Stimulated activated CD8-positive, alpha-beta memory T cell treated with anti-CD3 and anti-CD28 coated beads, Interleukin-15, amount 100 ng/mL, for 1 hour (primary cell): ENCODE results near the gene NOS1AP.
"Not testable (repeated sequence)": the region's sequence is repeated elsewhere in the genome, so short reads cannot be mapped to it uniquely, and the experiment has no call there.

Experiments
- DNase-seq: peaks from one replicate; pipeline ENCODE4 v3.0.0-alpha.2; 2020; ENCODE audit warnings: low read depth

Gene NOS1AP

DNA sequence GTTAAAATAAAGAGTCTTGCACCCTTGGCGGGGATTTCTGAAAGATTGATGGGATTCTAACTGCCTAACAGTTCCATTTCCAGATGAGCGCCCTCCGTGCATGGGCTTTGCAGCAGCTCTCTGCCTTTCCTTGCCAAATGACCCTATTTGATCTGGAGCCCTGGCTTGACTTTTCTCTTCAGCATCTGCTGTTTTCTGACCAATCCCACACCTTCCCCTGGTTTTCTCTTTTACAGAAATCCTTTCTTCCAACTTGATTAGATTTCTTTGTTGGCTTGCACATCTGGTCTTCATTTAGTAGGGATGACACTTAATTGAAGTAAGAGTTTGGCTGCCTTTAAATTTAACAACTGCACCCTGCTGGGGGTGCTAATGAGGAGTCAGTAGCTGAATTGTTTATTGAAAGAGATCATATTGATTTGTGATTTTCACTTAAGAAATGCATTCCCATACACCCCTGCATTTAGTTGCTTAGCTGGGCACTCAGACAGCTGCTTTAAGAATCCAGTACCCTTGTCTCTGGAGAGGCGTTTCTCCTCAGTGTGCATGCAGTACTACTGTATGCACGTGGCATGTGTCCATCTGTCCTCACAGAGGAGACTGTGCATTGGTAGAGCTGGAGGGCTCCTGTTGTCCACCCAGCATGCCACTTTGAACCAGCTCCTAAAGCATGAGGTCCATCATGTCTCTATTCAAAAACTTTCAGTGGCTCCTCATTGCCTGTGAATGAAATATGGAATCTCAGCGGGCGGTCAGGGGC, 99.7 kb downstream of the NOS1AP start:
- no peak for DNase-seq

DNA sequence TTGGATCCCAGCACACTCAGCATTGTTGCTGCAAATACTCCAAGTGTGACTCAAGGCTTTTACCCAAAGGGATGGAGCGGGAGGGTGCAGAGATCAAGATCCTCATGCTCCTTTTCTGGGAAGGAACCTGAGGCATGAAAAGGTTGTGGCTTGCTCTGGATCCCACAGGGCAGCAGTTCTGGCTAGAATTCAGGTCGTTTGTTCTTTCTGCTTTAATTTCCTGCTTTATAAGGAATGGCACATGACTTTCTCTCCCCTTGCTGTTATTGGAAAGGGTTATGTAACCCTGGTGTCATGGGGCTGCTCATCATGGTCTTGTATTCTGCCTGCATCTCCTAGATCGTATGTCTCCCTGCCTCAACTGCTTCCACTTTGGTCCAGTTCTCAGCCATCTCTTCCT, 101.6 kb downstream of the NOS1AP start:
- no peak for DNase-seq

DNA sequence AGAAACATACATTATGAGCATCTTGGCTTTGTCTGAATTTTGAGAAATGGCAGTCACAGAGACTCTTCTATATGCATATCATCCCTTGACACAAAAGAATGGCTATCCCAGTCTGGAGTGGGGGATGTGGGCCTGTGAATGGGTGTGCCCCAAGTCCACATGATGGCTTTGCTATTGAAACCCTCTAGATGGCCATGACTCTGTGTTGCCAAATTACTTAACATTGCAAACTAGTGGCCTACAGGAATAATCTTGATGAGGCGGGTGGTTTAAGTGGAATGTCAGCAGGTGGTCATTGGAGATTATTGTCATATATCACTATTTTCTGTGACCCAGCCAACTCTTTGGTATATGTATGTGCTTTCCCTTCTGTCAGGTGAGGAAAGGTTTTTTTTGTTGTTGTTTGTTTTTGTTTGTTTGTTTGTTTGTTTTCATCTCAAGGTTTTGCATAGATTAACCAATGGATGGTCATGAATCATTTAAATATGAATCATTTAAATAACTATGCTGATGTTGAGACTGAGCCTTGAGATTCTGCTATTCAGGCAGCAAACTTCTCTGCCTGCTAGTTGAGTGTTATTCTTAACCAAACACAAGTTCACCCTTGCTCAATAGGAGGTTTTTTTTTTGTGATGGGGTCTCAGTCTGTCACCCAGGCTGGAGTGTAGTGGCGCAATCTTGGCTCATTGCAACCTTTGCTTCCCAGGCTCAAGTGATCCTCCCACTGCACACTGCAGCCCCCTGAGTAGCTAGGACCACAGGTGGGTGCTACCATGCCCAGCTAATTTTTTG, 103.0 kb downstream of the NOS1AP start:
- DNase-seq, result no peak

DNA sequence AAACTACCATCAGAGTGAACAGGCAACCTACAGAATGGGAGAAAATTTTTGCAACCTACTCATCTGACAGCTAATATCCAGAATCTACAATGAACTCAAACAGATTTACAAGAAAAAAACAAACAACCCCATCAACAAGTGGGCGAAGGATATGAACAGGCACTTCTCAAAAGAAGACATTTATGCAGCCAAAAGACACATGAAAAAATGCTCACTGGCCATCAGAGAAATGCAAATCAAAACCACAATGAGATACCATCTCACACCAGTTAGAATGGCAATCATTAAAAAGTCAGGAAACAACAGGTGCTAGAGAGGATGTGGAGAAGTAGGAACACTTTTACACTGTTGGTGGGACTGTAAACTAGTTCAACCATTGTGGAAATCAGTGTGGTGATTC, 104.1 kb downstream of the NOS1AP start:
- not testable (repeated sequence) for DNase-seq

DNA sequence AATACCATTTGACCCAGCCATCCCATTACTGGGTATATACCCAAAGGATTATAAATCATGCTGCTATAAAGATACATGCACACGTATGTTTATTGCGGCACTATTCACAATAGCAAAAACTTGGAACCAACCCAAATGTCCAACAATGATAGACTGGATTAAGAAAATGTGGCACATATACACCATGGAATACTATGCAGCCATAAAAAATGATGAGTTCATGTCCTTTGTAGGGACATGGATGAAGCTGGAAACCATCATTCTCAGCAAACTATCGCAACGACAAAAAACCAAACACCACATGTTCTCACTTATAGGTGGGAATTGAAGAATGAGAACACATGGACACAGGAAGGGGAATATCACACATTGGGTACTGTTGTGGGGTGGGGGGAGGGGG, 104.5 kb downstream of the NOS1AP start:
- not testable (repeated sequence) for DNase-seq

DNA sequence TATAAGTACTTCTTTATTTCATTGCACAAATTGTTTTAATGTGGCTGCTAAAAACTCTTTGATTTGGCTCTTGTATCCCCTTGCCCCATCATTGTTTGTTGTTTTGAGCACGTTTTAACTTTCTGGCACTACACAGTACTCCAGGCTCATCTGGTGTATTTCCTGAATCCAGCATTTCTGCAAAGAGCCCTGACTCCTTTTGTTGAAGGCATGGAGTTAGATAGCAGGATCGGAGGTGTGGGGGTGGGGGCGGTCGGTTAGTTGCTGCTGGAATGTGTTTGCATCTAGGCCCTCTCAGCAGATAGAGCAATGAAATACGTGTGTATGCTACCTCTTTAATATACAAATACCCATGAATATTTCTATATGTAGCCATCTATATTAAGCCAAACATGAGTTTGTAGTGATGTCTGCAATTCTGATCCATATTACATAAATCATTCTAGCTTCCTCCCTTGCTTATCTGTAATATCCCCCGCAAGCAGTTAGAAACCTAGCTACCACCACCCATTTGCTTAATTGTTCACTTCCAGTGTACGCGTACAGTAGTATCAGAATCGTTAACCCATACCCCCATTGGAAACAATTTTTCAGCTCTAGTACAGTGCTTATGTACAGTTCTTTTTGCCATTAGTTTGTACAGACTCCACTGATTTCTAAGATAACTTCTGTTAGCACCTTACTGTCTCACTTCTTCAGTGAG, 106.0 kb downstream of the NOS1AP start:
- DNase-seq, result no peak

DNA sequence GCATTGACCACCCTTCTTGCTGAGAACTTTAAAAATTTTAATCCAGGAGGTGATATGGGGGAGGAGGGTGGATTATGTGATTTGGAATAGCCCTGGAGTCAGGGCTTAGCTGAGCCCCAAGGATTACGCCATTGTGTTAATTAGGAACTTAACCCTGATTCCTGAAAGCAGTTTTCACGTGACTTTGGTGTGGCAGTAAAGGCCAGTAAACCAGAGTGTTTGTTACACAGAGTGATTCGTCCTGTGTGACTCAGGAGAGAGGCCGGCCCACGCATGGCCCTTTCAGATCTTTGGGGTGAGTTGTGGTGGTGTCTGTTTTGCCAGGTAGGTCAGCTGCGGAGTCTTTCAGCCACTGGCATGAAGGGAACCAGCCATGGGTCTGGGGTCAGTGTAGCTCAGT, 107.6 kb downstream of the NOS1AP start:
- no peak for DNase-seq

DNA sequence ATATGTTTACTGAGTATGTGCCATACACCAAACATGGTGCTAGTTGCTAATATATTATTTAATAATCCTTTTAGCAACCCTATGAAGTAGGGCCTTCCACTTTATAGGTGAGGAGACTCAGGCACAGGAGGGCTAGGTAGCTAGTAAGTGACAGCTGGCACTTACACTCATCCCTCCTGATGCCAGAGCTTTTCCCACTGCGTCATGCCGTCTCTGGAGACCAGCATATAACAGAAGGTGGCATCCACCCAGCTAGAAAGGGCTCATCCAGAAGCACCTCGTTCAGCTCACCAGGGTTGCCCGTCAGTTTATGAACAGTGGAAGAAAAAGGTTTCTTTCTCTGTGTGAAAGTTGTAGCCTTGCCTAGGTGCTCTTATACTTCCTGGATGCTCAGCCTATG, 108.9 kb downstream of the NOS1AP start:
- no peak for DNase-seq

DNA sequence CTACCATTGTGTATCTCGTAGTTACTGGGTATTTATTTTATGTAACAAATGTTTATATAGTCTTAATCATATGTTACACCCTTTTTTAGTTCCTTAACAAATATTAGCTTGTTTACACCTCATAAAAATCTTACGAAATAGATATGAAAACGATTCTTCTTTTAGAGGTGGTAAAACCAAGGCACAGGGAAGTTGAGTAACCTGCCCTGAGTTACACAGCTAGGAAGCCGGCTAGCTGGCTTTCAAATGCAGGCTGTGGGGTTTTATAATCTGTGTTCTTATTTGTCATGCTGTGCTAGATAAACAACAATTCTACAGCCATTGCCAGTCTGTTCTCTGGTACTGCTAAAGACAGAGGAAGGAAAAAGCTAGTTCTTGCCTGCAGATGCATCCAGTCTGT, 109.6 kb downstream of the NOS1AP start:
- DNase-seq, result no peak

DNA sequence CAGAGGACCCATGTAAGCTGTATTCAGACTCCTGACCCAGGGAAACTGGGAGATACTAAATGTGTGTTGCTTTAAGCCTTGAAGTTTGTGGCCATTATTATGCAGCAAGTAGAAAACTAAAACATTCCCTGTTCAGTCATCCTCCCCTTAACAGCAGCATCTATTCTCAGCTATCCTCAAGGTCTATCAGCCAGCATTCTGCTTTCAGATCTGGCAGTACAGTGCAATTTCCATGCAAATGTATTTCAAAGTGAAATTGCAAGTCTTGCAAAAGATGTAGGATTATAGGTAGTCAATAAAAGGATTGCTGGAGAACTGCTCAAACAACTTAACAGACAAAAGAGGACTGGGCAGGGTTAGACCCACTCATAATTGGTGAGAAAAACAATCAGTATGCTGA, 111.3 kb downstream of the NOS1AP start:
- no peak for DNase-seq

DNA sequence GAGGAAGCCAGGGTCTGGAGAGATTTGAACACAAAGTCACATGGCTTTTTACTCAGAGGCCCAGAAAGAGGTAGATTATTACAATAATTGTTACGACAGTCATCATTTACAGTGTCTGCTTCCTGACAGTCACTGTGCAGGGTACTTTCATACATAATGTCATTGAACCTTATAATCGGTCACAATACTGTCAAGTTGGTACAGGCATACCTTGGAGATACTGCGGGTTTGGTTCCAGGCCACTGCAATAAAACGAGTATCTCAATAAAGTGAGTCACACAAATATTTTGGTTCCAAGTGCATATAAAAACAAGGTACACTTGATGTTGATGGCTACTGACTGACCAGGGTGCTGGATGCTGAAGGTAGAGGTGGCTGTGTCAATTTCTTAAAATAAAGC, 112.6 kb downstream of the NOS1AP start:
- DNase-seq, result no peak

DNA sequence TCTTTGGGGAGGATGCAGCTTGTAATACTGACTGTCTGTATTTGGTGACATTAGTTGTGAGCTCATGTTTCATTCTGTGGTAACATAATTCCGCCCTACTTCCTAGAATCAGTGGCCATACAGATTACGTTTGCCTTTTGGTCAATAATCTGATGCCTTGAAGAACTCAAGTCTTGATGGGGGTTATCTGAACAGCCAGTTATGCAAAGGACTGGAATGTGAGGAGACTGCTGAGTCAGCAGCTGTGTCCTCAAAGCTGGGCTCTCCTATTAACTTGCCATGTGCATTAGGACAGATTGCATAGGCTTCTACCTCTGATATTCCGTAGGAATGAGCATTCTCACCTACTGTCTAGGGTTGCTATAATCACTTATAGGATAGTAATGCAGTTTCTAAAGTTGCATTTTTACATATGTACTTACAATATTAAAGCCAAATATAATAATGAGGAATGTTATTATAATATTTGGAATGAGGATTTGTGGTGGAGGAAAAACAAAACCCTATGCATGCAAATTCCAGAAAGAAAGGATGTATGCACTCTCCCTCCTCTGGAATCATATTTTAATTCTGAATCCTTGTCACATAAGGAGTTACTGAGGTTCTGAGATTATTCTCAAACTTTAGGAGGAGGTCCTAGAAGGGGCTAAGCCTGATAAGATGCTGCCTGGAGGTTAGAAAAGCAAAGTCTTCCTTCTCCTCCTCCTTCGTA, 116.0 kb downstream of the NOS1AP start:
- no peak for DNase-seq

DNA sequence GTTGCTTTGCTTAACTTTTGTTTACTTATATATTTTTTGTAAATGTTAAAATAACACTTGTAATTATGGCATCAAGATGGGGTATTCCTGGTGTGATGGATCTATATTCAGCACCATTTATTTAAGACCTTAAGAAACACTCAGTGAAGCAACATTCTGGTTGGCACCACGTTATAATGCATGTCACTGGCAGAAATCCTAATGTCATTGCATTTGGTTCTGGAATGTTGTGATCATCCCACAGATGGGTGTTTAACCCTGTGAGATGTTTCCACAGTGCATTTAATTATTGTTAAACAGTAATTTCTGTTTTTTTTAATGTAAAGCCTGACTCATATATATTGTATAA, 116.5 kb downstream of the NOS1AP start:
- no peak for DNase-seq

DNA sequence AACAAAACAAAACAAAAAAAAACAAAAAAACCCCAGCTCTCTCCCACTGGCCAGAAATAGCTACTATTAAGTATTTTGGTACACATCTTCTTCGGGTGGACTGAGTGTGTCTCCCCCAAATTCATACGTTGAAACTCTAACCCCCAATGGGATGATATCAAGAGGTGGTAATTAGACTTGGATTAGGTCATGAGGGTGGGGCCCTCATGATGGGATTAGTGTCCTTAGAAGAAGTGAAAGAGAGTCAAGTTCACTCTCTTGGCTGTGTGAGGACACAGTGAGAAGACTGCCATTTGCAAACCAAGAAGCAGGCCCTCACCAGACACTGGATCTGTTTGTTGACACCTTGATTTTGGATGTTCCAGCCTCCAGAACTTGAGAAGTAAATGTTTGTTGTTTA, 116.9 kb downstream of the NOS1AP start:
- no peak for DNase-seq

DNA sequence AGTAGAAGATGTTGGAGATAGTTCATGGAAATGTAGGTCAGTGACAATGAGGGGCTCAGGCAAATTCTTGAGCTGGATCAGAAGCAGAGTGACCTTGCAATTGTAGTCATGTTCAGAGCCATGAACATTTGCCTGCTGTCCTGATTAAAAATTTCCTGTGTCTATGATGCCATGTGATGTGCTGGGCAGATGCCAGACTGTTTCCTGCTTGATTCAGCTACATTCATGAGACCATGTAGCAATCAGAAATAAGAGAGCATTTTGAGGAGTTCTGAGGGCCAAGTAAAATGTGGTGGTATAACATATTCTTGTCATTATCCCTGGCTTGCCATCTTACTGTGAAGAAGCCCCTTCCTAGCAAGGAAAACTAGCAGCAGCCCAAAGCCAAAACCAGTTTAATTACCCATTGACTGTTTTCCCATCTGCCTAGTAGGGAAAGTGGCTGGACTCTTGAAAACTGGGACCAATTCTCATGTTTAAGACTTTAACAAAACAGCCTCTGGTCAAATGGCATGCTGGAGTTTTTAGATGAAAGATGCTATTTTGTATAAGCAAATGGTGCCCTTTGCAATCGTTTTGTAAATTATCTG, 118.3 kb downstream of the NOS1AP start:
- no peak for DNase-seq

DNA sequence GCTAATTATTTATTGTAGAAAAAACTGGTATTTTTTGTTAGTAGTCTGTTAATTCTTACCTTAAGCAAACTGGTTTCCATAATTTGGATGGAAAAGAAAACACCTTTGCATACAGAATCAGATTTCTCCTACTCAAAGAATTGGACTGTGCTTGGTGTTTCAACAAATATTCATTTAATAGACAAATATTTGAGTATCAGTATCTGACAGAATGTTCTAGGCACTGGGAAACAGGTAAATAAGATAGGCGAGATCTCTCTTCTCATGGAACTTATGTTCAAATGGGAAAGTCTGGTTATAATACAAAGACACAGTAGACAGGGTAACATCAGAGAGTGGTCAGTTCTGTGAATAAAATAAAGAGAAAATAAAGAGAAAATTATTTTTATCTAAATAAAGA, 119.9 kb downstream of the NOS1AP start:
- no peak for DNase-seq

DNA sequence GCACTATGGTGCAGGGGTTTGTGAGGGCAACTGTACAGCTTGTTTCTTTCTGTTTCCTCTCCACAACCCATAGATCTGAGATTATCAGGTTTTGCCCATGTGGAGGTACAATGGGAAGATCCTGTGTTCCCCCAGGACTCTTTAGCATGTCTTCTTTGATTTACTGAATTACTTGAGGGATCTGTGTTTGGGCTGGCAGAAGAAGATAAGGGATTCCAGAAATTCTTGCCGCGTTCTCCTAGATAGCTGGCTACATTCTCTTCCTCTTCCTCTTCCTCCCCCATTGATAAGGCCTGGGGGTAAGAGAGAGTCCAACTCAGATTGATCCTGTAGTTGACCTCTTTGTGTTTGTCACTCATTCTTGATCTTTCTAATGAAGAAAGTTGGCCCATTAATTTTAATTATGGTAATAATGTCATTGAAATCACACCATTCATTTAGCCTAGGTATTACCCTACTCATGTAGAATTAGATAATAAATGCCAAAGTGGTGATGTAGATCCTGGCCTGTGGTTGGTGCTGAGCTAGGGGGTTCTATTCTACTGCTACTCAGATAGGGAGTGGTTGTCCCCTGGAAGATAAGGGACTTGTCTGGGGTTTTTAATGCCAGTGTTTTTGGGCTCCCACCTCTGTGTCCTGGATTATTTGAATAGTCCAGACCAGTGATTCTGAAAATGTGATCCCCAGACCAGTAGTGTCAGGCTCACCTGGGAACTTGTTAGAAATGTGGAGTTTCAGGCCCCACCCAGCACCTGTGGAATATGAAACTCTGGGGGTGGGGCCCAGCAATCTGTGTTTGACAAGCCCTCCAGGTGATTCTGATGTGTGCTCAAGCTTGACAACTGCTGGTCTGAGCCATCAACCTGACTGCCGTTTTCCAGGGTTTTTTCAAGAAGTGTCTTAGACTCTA, 122.2 kb downstream of the NOS1AP start:
- no peak for DNase-seq

DNA sequence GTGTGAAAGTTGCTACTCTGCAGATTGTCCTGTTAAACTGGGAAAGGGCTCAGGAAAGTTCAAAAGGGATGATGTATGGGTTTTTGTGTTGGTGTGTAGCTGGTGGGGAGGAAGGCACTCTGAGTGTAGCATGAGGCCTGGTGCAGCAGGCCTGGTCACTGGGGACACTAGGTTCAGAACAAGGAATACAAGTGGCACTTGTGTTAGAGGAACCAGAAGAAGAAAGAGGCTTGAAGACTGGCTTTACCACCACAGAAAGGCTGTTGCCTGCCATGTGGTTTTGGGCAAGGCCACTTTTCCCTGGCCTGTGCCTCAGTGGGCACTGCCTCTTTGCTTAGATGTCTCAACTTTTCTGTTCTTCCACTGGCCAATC, 122.8 kb downstream of the NOS1AP start:
- no peak for DNase-seq

DNA sequence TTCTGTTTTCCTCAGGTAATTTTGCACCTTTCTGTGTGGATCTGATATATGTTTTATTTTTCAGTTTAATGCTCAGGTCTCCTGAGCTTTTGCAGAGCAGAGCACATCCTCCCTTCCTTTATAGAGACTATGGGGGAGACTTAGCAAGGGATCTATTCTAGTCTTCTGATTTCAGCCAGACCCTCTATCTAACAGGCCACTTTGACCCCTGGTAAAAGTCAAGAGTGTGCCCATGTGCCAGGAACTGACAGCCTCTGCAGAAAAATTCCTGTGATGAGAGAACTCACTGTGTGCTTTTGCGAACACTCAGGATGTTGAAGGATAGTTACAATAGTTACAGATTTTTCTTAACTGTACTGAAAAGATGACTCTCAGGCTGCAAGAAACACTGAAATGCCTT, 123.3 kb downstream of the NOS1AP start:
- no peak for DNase-seq

DNA sequence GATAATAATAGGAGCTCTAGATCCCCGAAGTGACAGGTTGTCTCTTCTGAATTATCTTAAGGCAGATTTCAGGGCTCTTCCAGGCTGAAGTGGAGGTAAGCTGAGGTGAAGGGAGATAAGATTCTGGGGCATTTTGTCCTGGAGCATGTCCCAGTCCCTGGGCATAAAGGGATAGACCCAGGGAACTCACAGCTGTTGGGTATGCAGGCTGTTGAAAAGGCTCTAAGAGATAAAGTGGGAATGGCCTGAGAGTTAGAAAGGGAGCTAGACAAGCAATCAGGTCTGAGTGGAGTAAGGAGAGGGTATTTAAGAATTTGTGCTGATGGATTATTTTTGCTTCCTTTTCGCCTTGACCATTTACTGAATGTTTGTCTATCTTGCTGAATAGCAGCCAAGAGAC, 123.7 kb downstream of the NOS1AP start:
- no peak for DNase-seq

DNA sequence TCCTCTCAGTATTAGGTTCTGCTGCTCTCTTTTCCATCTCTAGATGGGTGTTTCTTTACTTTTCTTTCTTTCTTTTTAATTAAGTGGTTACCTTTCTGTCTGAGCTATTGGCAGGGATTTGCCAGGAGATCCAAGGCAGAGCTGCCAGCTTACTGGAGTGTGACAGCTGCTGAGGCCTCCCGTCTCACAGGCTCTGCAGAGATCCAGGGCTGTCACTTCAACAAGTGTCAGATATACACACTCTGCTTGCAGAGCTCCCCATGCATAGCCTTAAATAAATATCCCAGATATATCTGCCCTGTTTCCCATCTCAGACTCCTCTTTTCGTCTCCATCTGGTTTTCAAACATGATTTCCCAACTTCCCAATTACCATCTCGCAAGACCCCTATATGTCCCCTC, 124.3 kb downstream of the NOS1AP start:
- no peak for DNase-seq
